Endothelial cell (in vitro differentiated cells): ENCODE results near the gene CREB3L1. TPM values are rescaled to one million over a fixed set of nuclear protein-coding genes. Genes with fewer than 3 reads are reported as not detected.

Experiments used
- DNase-seq: peaks from one replicate; pipeline ENCODE4 v3.0.0; 2021; ENCODE audit warnings: low spot score
- H3K27ac Mint-ChIP-seq: one replicate; pipeline ENCODE4 v1.8.0; 2021; ENCODE audit warnings: mixed read lengths, inconsistent platforms; ENCODE audit not compliant: unreplicated experiment
- H3K27me3 Mint-ChIP-seq: one replicate; pipeline ENCODE4 v1.8.0; 2021; ENCODE audit warnings: mild to moderate bottlenecking, moderate library complexity, mixed read lengths, inconsistent platforms; ENCODE audit not compliant: unreplicated experiment
- H3K36me3 Mint-ChIP-seq: one replicate; pipeline ENCODE4 v1.8.0; 2021; ENCODE audit warnings: mild to moderate bottlenecking, low read depth, mixed read lengths, inconsistent platforms; ENCODE audit not compliant: unreplicated experiment
- H3K4me1 Mint-ChIP-seq: one replicate; pipeline ENCODE4 v1.8.0; 2021; ENCODE audit warnings: mild to moderate bottlenecking, mixed read lengths, inconsistent platforms; ENCODE audit not compliant: unreplicated experiment
- H3K4me3 Mint-ChIP-seq: one replicate; pipeline ENCODE4 v1.8.0; 2021; ENCODE audit warnings: mild to moderate bottlenecking, mixed read lengths, inconsistent platforms; ENCODE audit not compliant: unreplicated experiment
- H3K9me3 Mint-ChIP-seq: one replicate; pipeline ENCODE4 v1.8.0; 2021; ENCODE audit warnings: mixed read lengths, inconsistent platforms; ENCODE audit not compliant: unreplicated experiment
- CTCF ChIP-seq: fragments of 200-600 bp; sonication (generic); IDR thresholded peaks from one replicate; pipeline ENCODE4 v1.5.0; 2021; ENCODE audit warnings: antibody characterized with exemption; ENCODE audit not compliant: unreplicated experiment
- total RNA-seq: library from RNA; stranded (reverse); fragmentation: NEBNext Ultra II Directional; extraction: Animal tissue kit (Norgen Biotek cat#: 25700); gene quantifications from one replicate; pipeline ENCODE4 v1.2.1, GENCODE V29; 2021; ENCODE audit not compliant: unreplicated experiment

CREB3L1 gene
- total RNA-seq, 1 donor from 2014 or later, result 21.6 TPM

DNA sequence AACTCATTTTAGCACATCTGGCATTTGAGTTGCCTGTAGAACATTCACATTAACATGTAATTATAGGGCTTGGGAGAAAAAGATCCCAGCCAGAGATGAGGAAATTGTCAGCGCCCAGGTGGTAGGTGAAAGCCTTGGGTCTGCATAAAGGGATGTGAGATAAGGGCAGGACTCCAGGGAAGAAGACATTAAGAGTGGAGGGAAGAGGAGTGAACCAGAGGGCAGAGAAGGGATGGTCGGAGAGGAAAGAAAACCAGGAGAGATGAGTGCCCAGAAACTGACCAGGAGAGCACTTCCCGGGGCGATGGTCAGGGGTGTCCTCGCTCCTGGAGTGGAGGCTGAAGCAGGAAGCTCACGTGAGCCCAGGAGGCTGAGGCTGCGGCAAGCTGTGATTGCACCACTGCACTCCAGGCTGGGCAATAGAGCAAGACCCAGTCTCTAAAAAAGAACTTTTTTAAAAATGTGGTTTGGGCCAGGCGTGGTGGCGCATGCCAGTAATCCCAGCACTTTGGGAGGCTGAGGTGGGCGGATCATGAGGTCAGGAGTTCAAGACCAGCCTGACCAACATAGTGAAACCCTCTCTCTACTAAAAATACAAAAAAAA is 49.5 kb downstream of the CREB3L1 start:
- H3K36me3 Mint-ChIP-seq, result peaks cover 9% of the 10 kb centered on the region
- H3K27me3 Mint-ChIP-seq, result peaks cover 8% of the 10 kb centered on the region
- no peak for TF ChIP-seq CTCF
- H3K27ac Mint-ChIP-seq, result no peak overlapping the region
- no peaks in the 10 kb centered on the region for H3K9me3 Mint-ChIP-seq
- no peak for DNase-seq
- peaks cover 30% of the 10 kb centered on the region for H3K4me1 Mint-ChIP-seq
- no peak overlapping the region for H3K4me3 Mint-ChIP-seq

DNA sequence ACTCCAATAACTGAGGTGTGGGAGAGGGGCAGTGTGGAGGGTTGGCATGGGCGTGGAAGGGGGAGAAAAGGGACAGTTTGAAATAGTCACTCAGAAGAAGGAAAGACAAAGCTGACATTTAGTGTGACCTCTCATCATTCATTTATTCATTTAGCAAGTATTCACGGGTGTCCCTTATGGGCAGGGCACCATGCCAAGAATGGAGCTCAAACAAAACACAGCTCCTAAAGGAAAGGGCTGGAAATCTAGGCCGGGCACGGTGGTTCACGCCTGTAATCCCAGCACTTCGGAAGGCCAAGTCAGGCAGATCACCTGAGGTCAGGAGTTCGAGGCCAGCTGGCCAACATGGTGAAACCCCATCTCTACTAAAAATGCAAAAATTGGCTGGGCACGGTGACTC is 50.4 kb downstream of the CREB3L1 start:
- peaks cover 10% of the 10 kb centered on the region for H3K27me3 Mint-ChIP-seq
- H3K27ac Mint-ChIP-seq, result no peak overlapping the region
- H3K4me1 Mint-ChIP-seq, result peaks cover 31% of the 10 kb centered on the region
- peaks cover 5% of the 10 kb centered on the region for H3K36me3 Mint-ChIP-seq
- DNase-seq, result no peak
- no peaks in the 10 kb centered on the region for H3K9me3 Mint-ChIP-seq
- TF ChIP-seq CTCF, result no peak
- no peak overlapping the region for H3K4me3 Mint-ChIP-seq

GRCh38 chr11:46330154-46330553 is 52.7 kb downstream of the CREB3L1 start:
- H3K36me3 Mint-ChIP-seq, result peaks cover 5% of the 10 kb centered on the region
- H3K9me3 Mint-ChIP-seq, result no peaks in the 10 kb centered on the region
- peaks cover 15% of the 10 kb centered on the region for H3K27me3 Mint-ChIP-seq
- DNase-seq, result no peak
- H3K4me1 Mint-ChIP-seq, result peaks cover 28% of the 10 kb centered on the region
- H3K27ac Mint-ChIP-seq, result no peak overlapping the region
- H3K4me3 Mint-ChIP-seq, result peak overlapping the region; percentile 49
- TF ChIP-seq CTCF, result no peak

DNA sequence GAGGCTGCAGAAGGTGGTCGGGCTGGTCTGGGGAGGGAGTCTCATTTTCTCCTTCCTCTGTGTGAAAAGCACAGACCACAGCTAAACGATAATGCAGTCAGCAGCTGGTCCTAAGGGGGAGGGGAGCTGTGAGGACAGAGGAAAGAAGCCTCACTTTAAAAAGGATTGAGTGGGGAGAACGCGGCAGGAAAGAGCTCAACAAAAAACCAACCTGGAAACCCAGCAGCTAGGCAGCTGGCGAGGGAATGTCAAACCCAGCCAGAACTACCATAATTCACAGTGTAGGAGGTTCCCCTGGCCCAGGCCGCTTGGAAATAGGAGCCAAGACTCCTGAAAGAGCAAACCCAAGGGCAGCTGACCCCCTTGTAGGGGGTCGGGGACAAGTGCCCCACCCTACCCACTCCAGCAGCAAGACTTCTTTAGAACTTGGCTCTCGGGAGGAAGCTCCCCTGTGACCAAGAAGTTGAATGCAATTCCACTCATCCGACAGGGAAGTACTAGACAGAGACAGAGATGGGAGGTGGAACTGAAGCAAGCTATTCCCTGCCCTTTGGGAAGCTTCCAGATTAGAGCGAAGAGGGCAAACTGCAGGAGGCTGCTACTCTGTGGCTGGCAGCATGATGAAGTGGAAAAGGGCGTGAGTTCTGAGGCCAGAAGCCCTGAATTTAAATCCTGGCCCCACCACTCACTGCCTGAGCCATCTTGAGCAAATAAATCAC is 53.3 kb downstream of the CREB3L1 start:
- Mint-ChIP-seq H3K36me3 (peaks cover 5% of the 10 kb centered on the region), H3K4me1 (peaks cover 28% of the 10 kb centered on the region), H3K4me3 (peak overlapping the region; percentile 75), H3K27ac (no peak overlapping the region), H3K9me3 (no peaks in the 10 kb centered on the region), H3K27me3 (peaks cover 15% of the 10 kb centered on the region)
- no peak for DNase-seq
- no peak for TF ChIP-seq CTCF

- Mint-ChIP-seq H3K4me1 (peaks cover 32% of the 10 kb centered on the region), H3K27me3 (peaks cover 17% of the 10 kb centered on the region), H3K27ac (peak overlapping the region; percentile 9), H3K36me3 (peaks cover 5% of the 10 kb centered on the region), H3K4me3 (peak overlapping the region; percentile 75), H3K9me3 (no peaks in the 10 kb centered on the region)
- DNase-seq, result no peak
- no peak for TF ChIP-seq CTCF
These were observed 54.0 kb downstream of the CREB3L1 start for GRCh38 chr11:46331282-46331984.
